Kasumi-1 (cell line): Measurements from ENCODE around the gene CBR3.
"Not testable (repeated sequence)": the region's sequence is repeated elsewhere in the genome, so short reads cannot be mapped to it uniquely, and the experiment has no call there.

Experiments used
- DNase-seq, 2 experiments: peaks; one replicate each; lab custom pipeline; 2025; lab: John Stamatoyannopoulos, UW

The CBR3 gene

GRCh38 chr21:36117286-36117741 is 17.6 kb upstream of the CBR3 start:
- no peak for DNase-seq

GRCh38 chr21:36120304-36120888 is 14.5 kb upstream of the CBR3 start:
- no peak for DNase-seq

GRCh38 chr21:36122977-36123376 is 11.9 kb upstream of the CBR3 start:
- DNase-seq: no peak

GRCh38 chr21:36124395-36124794 is 10.5 kb upstream of the CBR3 start:
- DNase-seq: no peak

- DNase-seq: peak; percentile 52 to 66
These were observed 9.2 kb upstream of the CBR3 start for GRCh38 chr21:36125512-36126207.

GRCh38 chr21:36126208-36126565 is 8.7 kb upstream of the CBR3 start:
- DNase-seq: no peak

GRCh38 chr21:36126621-36127110 is 8.2 kb upstream of the CBR3 start:
- DNase-seq: no peak

- DNase-seq: no peak
These were observed 7.5 kb upstream of the CBR3 start for GRCh38 chr21:36127250-36127904.

GRCh38 chr21:36127977-36128376 is 6.9 kb upstream of the CBR3 start:
- DNase-seq: peak in 1 of 2 experiments; percentile 16

GRCh38 chr21:36129219-36129618 is 5.7 kb upstream of the CBR3 start:
- no peak for DNase-seq

GRCh38 chr21:36130414-36130762 is 4.5 kb upstream of the CBR3 start:
- DNase-seq: not testable (repeated sequence)

GRCh38 chr21:36130839-36131238 is 4.0 kb upstream of the CBR3 start:
- not testable (repeated sequence) for DNase-seq

- DNase-seq: no peak
These were observed 2.2 kb upstream of the CBR3 start for GRCh38 chr21:36132696-36133095.

- no peak for DNase-seq
These were observed 668 bp downstream of the CBR3 start for GRCh38 chr21:36135391-36136102.

- DNase-seq: not testable (repeated sequence)
These were observed 4.9 kb downstream of the CBR3 start for GRCh38 chr21:36139791-36140190.

GRCh38 chr21:36141513-36141925 is 6.6 kb downstream of the CBR3 start:
- DNase-seq: peak; percentile 84 to 91

GRCh38 chr21:36144233-36144632 is 9.4 kb downstream of the CBR3 start:
- DNase-seq: not testable (repeated sequence)

- DNase-seq: no peak
These were observed 10.4 kb downstream of the CBR3 start for GRCh38 chr21:36145259-36145658.

- no peak for DNase-seq
These were observed 13.0 kb downstream of the CBR3 start for GRCh38 chr21:36147911-36148310.

GRCh38 chr21:36148886-36149285 is 14.0 kb downstream of the CBR3 start:
- no peak for DNase-seq

- DNase-seq: peak; percentile 99
These were observed 15.2 kb downstream of the CBR3 start for GRCh38 chr21:36149788-36150711.
